H1 (cell line): ENCODE data around the gene CNOT6. TPM values are rescaled to one million over a fixed set of nuclear protein-coding genes. Genes with fewer than 3 reads are reported as not detected.
"Not testable (repeated sequence)": the region's sequence is repeated elsewhere in the genome, so short reads cannot be mapped to it uniquely, and the experiment has no call there.

Experiments used
- CTCF ChIA-PET: fragments of 300-600 bp; sonication (Branson Sonifier 250); formaldehyde crosslinking; loops from one replicate; lab custom pipeline; 2021; ENCODE audit not compliant: partially characterized antibody; lab: Charles Lee
- POLR2A ChIA-PET: fragments of 300-600 bp; sonication (Branson Sonifier 250); formaldehyde crosslinking; loops from one replicate; lab custom pipeline; 2021; ENCODE audit warnings: inconsistent platforms; ENCODE audit not compliant: partially characterized antibody; lab: Charles Lee
- DNase-seq, 2 experiments: peaks; one replicate each; pipeline versions ENCODE4 v3.0.0 to v3.0.0-alpha.2; 2010 to 2022; ENCODE audit warnings: low spot score in 2 of 2, low read depth in 1 of 2, mixed read lengths in 1 of 2
- FAIRE-seq: peaks from 2 replicates; lab custom pipeline; 2011; peaks lifted over from hg19 to GRCh38; lab: Jason Lieb, UNC
- H2AFZ ChIP-seq: 2 replicates; pipeline ENCODE4 v1.8.1; 2012; ENCODE audit warnings: low read length, inconsistent platforms
- H2AK5ac ChIP-seq: 2 replicates; pipeline ENCODE4 v1.6.1; 2013; ENCODE audit warnings: low read depth, low read length
- H2BK120ac ChIP-seq: replicated peaks from 2 replicates; pipeline ENCODE3; 2013; ENCODE audit warnings: low read depth, low read length, inconsistent platforms
- H2BK12ac ChIP-seq: 2 replicates; pipeline ENCODE4 v1.6.1; 2013; ENCODE audit warnings: low read depth, low read length
- H2BK15ac ChIP-seq: 2 replicates; pipeline ENCODE4 v1.6.1; 2013; ENCODE audit warnings: low read length
- H2BK20ac ChIP-seq: 2 replicates; pipeline ENCODE4 v1.6.1; 2013; ENCODE audit warnings: low read length
- H2BK5ac ChIP-seq: 2 replicates; pipeline ENCODE4 v1.6.1; 2013; ENCODE audit warnings: low read depth, low read length
- H3K14ac ChIP-seq: 2 replicates; pipeline ENCODE4 v1.6.1; 2013; ENCODE audit warnings: inconsistent platforms; ENCODE audit not compliant: insufficient read length
- H3K18ac ChIP-seq: 2 replicates; pipeline ENCODE4 v1.6.1; 2013; ENCODE audit warnings: low read length; ENCODE audit errors: extremely low read depth
- H3K23ac ChIP-seq: 2 replicates; pipeline ENCODE4 v1.6.1; 2013; ENCODE audit warnings: inconsistent platforms; ENCODE audit not compliant: insufficient read length
- H3K23me2 ChIP-seq: 2 replicates; pipeline ENCODE4 v1.6.1; 2013; ENCODE audit warnings: low read depth, low read length
- H3K27ac ChIP-seq: 2 replicates; pipeline ENCODE4 v1.6.1; 2011; ENCODE audit warnings: low read depth, low read length, inconsistent platforms
- H3K27me3 ChIP-seq, 4 experiments: replicated peaks in 1 of 4; 1 replicate in 1 of 4; 2 replicates in 3 of 4; pipeline versions ENCODE4 v1.6.1 to v1.8.1; 2011 to 2013; ENCODE audit warnings: low read length in 3 of 4, mild to moderate bottlenecking in 3 of 4, inconsistent platforms in 2 of 4, mixed read lengths in 2 of 4, moderate library complexity in 1 of 4; ENCODE audit not compliant: control insufficient read depth in 3 of 4, insufficient read depth in 3 of 4; ENCODE audit errors: extremely low read depth in 1 of 4
- H3K36me3 ChIP-seq, 4 experiments: 2 replicates each; pipeline versions ENCODE4 v1.6.1 to v1.8.1; 2011 to 2013; ENCODE audit warnings: mild to moderate bottlenecking in 4 of 4, low read length in 3 of 4, moderate library complexity in 2 of 4, control low read depth in 1 of 4, inconsistent platforms in 1 of 4; ENCODE audit not compliant: insufficient read depth in 4 of 4, control insufficient read depth in 2 of 4
- H3K4ac ChIP-seq: replicated peaks from 2 replicates; pipeline ENCODE3; 2013; ENCODE audit warnings: low read length, low read depth, mixed read lengths, inconsistent platforms; ENCODE audit not compliant: insufficient read length
- H3K4me1 ChIP-seq, 4 experiments: replicated peaks in 1 of 4; 1 replicate in 1 of 4; 2 replicates in 3 of 4; pipeline versions ENCODE4 v1.6.1 to v1.8.1; 2011 to 2013; ENCODE audit warnings: low read length in 3 of 4, inconsistent platforms in 2 of 4, mixed read lengths in 1 of 4; ENCODE audit not compliant: insufficient read depth in 4 of 4, control insufficient read depth in 3 of 4
- H3K4me2 ChIP-seq, 2 experiments: 2 replicates each; pipeline versions ENCODE4 v1.6.1 to v1.8.1; 2011 to 2013; ENCODE audit warnings: low read depth in 2 of 2, low read length in 2 of 2, control low read depth in 1 of 2, inconsistent platforms in 1 of 2, mild to moderate bottlenecking in 1 of 2; ENCODE audit not compliant: insufficient read depth in 1 of 2
- H3K4me3 ChIP-seq, 4 experiments: fragments of 200-600, 300-600 bp in 1 of 4; sonication (generic), shearing (Covaris generic), sonication (Bioruptor Twin) in 1 of 4; 2 replicates each; pipeline versions ENCODE4 v1.5.1 to v1.8.1; 2011 to 2016; ENCODE audit warnings: low read length in 4 of 4, low read depth in 3 of 4, control low read depth in 2 of 4, inconsistent platforms in 2 of 4, mild to moderate bottlenecking in 2 of 4, mixed read lengths in 1 of 4, moderate library complexity in 1 of 4; ENCODE audit not compliant: insufficient read depth in 2 of 4; ENCODE audit errors: extremely low read depth in 1 of 4
- H3K56ac ChIP-seq: replicated peaks from 2 replicates; pipeline ENCODE3; 2013; ENCODE audit warnings: low read depth, mild to moderate bottlenecking, mixed read lengths, low read length, inconsistent platforms; ENCODE audit not compliant: insufficient read length
- H3K79me1 ChIP-seq: 2 replicates; pipeline ENCODE4 v1.6.1; 2013; ENCODE audit warnings: low read depth, low read length, control low read depth
- H3K79me2 ChIP-seq, 2 experiments: 2 replicates each; pipeline versions ENCODE4 v1.6.1 to v1.8.1; 2012 to 2013; ENCODE audit warnings: low read length in 2 of 2, mild to moderate bottlenecking in 2 of 2, inconsistent platforms in 1 of 2; ENCODE audit not compliant: insufficient read depth in 2 of 2, control insufficient read depth in 1 of 2
- H3K9ac ChIP-seq, 4 experiments: replicated peaks in 1 of 4; 1 replicate in 1 of 4; 2 replicates in 3 of 4; pipeline versions ENCODE4 v1.6.1 to v1.8.1; 2011 to 2013; ENCODE audit warnings: low read depth in 3 of 4, low read length in 3 of 4, control low read depth in 2 of 4, mild to moderate bottlenecking in 2 of 4, moderate library complexity in 2 of 4, inconsistent platforms in 1 of 4; ENCODE audit errors: extremely low read depth in 1 of 4
- H3K9me3 ChIP-seq, 2 experiments: 2 replicates each; pipeline versions ENCODE4 v1.6.1 to v1.8.1; 2012 to 2013; ENCODE audit warnings: mild to moderate bottlenecking in 2 of 2, moderate library complexity in 2 of 2, control low read depth in 1 of 2, inconsistent platforms in 1 of 2, low read depth in 1 of 2, low read length in 1 of 2, mixed read lengths in 1 of 2; ENCODE audit not compliant: insufficient read depth in 2 of 2
- H4K20me1 ChIP-seq, 2 experiments: replicated peaks in 1 of 2; 2 replicates each; pipeline versions ENCODE3 to v1.8.1; 2011 to 2013; ENCODE audit warnings: inconsistent platforms in 2 of 2, low read length in 2 of 2, mild to moderate bottlenecking in 1 of 2; ENCODE audit not compliant: insufficient read depth in 2 of 2, control insufficient read depth in 1 of 2
- H4K5ac ChIP-seq: 2 replicates; pipeline ENCODE4 v1.6.1; 2013; ENCODE audit warnings: low read length, low read depth, mixed read lengths, inconsistent platforms; ENCODE audit not compliant: insufficient read length
- H4K8ac ChIP-seq: 2 replicates; pipeline ENCODE4 v1.8.0; 2013; ENCODE audit warnings: mild to moderate bottlenecking, moderate library complexity, low read length, inconsistent platforms; ENCODE audit not compliant: insufficient read depth; ENCODE audit errors: extremely low read depth
- H4K91ac ChIP-seq: replicated peaks from 2 replicates; pipeline ENCODE3; 2013; ENCODE audit warnings: low read length, mixed read lengths, inconsistent platforms; ENCODE audit not compliant: insufficient read length
- WGBS, 2 experiments: shearing (Covaris generic) in 1 of 2; methylation state at CpG; one replicate each; pipeline versions ENCODE4 v1.1.6 to v1.1.7; 2013 to 2015; ENCODE audit warnings: low lambda C conversion rate in 2 of 2, mixed read lengths in 2 of 2, inconsistent platforms in 1 of 2, low coverage in 1 of 2, missing lambda C conversion rate in 1 of 2; ENCODE audit not compliant: insufficient replicate concordance in 2 of 2, insufficient coverage in 1 of 2, insufficient read length in 1 of 2; ENCODE audit errors: extremely low coverage in 1 of 2, missing lambda C conversion rate in 1 of 2; 5-methylcytosine and 5-hydroxymethylcytosine counted together
- polyA plus RNA-seq, 7 experiments: library from polyadenylated mRNA; depleted of rRNA in 3 of 7; stranded (reverse) in 5 of 7; unstranded in 2 of 7; fragments of >200 nt in 5 of 7; fragments of 200-250 nt in 2 of 7; gene quantifications; 1 replicate in 5 of 7; 2 replicates in 1 of 7; 4 replicates in 1 of 7; pipeline versions ENCODE4 v1.2.1 to v1.2.3, GENCODE V29; 2011 to 2013; ENCODE audit warnings: missing spikeins in 2 of 7, mixed read lengths in 2 of 7
- total RNA-seq: library from RNA; stranded (reverse); fragmentation: NEBNext Ultra II Directional; extraction: Animal tissue kit (Norgen Biotek cat#: 25700); gene quantifications from 2 replicates; pipeline ENCODE4 v1.2.1, GENCODE V29; 2021

Gene CNOT6
- total and polyA plus RNA-seq, 2 of the 8 experiments (the other 6 are each of a cell fraction or from before 2014, with no cell fraction given) = 10.7 to 45.4 TPM

GRCh38 chr5:180465052-180465451, 29.1 kb upstream of the CNOT6 start:
- not testable (repeated sequence) for H3K9ac ChIP-seq, FAIRE-seq, H3K36me3 ChIP-seq, H2BK20ac ChIP-seq, H4K20me1 ChIP-seq, H3K27me3 ChIP-seq, H2BK5ac ChIP-seq, H3K4me1 ChIP-seq, H3K4me2 ChIP-seq, H3K27ac ChIP-seq, H3K23ac ChIP-seq, H3K79me1 ChIP-seq, H3K4ac ChIP-seq, H2BK15ac ChIP-seq, H3K23me2 ChIP-seq, H3K18ac ChIP-seq, H2AFZ ChIP-seq, H3K79me2 ChIP-seq, DNase-seq, H2BK120ac ChIP-seq, H3K14ac ChIP-seq, H4K5ac ChIP-seq, H3K56ac ChIP-seq, H2BK12ac ChIP-seq, H4K91ac ChIP-seq, H3K4me3 ChIP-seq, H2AK5ac ChIP-seq, H4K8ac ChIP-seq
- ChIA-PET POLR2A (interaction anchor here (0.6 kb wide), 1 partner anchor 72 kb away, joined by 3 read pairs; no protein-coding TSS in a partner anchor), CTCF (interaction anchor here (0.6 to 2.3 kb wide), 6 partner anchors 27 to 136 kb away, joined by 3 to 4 read pairs (median 3); no protein-coding TSS in a partner anchor)
- H3K9me3 ChIP-seq = peaks cover 10 to 25% of the 10 kb centered on the region in 2 experiments; a peak in 3 of 4 replicates
- WGBS, 2 experiments = 98% methylated on average over 4 of the region's 4 CpGs; no CpG with 5 or more reads in 1 of the 2 experiments
